Medulla oblongata (tissue), 1 donor: Measurements from ENCODE around the gene TRPV3.
"Not testable (repeated sequence)": the region's sequence is repeated elsewhere in the genome, so short reads cannot be mapped to it uniquely, and the experiment has no call there.

Experiments used
- DNase-seq: peaks from one replicate; pipeline ENCODE4 v3.0.0-alpha.2; 2015; ENCODE audit errors: extremely low spot score

Gene TRPV3

GRCh38 chr17:3573246-3574100 lies 15.9 kb upstream of the TRPV3 start:
- no peak for DNase-seq

DNA sequence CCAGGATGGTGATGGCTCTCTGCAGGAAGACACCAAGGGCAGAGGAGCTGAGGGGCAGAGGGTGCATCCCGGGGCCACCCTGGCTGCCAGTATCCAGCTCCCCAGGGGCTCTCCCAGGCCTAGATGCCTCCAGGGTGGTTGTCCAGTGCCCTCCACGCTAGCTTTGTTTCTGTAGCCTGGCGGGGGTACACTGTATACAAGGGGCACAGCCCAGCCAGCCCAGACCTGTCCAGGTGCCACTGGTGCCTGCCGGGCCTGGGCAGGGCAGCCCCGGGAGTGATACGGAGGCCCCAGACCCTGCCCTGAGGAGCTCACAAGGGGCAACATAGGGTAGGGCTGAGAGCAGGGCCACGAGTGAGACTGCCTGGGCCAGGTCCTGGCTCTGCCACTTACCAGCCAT lies 14.6 kb upstream of the TRPV3 start:
- DNase-seq, result no peak

DNA sequence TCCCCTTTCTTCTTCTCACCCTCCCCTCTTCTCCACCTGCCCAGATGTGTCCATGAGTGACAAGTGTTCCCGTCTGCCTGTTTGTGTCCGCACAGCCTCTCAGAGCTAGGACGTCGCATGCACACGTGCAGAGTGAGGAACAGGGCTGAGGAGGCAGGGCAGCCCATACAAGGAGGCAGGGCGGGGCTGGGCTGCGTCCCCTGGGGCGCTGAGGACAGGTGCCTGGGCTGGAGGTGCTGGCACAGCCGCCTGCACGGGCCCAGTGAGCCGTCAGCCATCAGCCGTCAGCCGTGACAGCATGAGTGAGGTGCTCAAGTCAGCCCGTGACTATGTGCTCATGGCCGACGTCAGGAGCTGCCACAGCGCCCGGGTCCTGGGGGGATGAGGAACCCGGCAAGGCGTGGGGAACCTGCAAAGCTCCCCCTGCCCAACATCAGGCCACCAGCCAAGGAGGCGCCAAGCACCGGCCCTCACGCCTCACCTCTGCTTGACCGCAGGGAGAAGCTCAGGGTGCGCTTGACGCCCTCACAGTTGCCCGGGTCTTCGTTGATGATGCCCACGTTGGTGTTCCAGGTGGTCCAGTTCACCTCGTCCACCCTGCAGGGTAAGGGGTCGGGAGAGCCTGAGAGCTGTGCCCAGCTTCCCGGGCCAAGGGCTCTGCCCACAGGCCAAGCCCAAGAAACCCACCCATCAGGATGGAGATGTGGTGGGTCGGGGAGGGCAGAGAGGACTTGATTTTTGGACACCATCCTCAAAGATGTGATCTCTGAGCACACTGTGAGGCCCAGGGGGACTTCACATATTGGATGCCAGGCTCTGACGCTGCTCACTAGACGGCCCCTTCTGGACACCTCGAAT lies 13.7 kb upstream of the TRPV3 start:
- DNase-seq, result no peak

DNA sequence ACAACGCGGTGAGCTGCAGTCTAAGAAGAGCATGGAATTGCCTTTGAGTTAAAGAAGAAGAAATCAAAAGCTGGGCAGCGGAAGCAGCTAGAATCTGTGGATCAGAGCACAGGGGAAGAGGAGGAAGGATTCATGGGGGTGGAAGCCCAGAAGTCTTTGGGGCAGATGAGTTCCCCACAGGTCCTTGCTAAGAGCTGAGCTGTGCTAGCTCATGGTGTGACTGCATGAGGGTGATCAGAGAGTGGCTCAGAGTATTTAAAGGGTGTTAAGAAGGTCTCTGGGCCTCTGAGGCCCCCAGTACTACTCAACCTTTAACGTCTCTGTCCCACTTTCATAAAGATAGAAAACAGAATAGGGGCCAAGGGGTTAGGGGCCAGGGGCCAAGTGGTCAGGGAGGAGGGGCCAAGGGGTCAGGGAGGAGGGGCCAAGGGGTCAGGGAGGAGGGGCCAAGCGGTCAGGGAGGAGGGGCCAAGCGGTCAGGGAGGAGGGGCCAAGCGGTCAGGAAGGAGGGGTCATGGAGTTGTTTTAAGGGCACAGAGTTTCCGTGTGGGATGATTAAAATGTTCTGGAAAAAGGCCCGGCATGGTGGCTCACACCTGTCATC lies 12.0 kb upstream of the TRPV3 start:
- DNase-seq, result no peak

GRCh38 chr17:3566551-3566950 lies 8.9 kb upstream of the TRPV3 start:
- DNase-seq, result no peak

GRCh38 chr17:3565143-3565542 lies 7.5 kb upstream of the TRPV3 start:
- DNase-seq, result no peak

DNA sequence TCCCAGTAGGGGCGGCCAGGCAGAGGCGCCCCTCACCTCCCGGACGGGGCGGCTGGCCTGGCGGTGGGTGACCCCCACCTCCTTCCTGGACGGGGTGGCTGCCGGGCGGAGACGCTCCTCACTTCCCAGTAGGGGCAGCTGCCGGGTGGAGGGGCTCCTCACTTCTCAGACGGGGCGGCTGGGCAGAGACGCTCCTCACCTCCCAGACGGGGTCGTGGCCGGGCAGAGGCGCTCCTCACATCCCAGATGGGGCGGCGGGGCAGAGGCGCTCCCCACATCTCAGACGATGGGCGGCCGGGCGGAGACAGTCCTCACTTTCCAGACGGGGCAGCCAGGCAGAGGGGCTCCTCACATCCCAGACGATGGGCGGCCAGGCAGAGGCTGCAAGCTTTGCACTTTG lies 6.6 kb upstream of the TRPV3 start:
- DNase-seq, result not testable (repeated sequence)

DNA sequence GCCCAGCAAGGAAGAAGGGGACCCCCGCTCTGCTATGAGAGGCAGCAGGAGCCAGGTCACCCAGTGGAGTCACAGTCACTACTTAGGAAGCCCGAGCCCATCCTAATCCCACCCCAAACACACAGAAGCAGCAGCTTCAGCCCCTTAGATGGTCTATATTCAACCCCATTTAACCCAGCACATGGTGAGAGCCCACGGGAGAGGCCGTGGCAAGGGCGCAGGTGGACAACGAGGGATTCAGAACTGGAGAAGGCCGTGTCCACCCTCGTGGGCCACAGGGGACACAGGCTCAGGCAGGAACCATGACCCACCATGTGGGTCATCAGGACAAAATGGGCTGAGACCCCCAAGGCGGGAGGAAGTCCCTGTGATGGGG lies 1.6 kb upstream of the TRPV3 start:
- no peak for DNase-seq

DNA sequence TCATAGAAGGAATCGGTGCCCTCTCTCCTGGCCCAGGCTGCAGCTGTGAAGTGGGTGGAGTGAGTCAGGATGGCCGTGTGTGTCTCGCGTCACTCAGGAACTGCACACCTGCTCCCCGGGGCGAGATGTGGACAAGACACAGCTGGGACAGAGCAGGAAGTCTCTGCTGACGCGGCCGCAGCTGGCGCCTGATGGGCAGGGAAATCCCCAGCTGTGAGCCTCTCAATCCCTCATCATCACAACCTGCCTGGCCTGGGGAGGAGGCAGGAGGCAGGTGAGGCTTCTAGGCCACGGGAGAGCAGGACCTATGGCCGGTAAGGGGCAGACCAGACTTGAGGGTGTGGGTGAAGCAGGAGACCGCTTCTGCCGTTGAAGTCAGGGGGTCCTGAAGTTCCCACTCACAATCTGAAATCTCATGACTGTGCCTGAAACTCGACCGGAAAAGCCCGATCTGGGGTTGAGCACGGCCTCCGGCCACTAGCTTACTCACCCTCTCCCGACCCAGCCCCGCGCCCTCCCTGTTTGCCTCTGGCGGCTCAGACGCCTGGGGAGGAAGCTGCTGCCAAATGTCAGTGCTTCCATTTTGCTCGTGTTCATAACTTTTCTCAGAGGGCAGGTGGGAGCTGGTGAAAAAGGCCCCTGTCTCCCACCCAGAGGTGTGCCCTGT lies 1.1 kb upstream of the TRPV3 start:
- DNase-seq, result no peak

GRCh38 chr17:3556916-3557767 lies 470 bp downstream of the TRPV3 start:
- DNase-seq, result no peak

DNA sequence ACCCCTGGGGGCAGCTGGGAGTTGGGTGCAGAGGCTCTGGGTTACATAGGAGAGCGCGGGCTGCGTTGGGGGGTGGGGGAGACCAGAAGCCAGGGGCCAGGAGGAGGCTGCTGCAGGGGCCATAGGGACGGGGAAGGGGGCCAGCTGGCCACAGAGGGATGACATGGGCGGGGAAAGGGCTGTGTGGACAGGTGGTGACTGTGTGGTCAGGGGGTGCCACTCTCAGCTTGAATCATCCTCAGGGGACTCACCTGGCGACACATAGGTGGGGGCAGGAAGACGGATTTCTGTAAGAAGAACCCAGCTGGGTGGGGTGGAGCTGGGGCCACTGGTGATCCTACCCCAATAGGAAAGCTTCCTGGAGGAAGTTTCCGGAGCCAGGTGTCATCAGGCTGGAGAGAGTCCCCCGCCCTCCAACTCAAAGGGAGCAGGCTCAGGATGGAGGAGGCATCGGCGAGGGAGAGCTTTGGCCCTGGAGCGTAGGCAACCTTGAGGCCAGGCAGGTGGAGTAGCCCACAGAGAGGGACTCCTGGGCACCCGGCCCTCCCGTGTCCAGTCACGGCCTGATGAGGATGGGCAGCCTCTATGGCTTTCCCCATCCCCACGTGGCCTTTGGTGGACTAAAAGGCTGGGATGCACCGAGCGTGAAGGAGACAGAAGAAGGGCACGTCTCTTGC lies 1.2 kb downstream of the TRPV3 start:
- no peak for DNase-seq

- DNase-seq, result no peak
These were observed 2.3 kb downstream of the TRPV3 start for GRCh38 chr17:3555189-3555796.

DNA sequence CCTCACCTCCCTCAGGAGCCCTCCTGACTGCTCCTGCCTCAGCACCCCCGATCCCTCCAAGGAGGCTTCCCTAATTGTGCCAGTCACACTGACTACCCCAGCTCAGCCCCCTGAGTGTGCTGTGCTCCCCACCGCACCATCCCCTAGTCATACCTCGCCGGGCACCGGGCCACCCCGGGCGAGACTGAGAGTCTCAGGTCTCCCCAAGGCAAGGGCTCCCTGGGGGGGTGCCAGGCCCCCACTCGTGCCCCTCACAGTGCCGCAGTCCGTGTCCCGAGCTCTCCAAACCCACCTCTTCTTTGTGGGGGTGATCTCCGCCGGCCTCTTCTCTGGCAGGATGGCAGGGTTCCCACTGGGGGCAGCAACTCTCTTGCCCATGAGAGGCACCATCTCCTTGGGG lies 3.2 kb downstream of the TRPV3 start:
- no peak for DNase-seq

DNA sequence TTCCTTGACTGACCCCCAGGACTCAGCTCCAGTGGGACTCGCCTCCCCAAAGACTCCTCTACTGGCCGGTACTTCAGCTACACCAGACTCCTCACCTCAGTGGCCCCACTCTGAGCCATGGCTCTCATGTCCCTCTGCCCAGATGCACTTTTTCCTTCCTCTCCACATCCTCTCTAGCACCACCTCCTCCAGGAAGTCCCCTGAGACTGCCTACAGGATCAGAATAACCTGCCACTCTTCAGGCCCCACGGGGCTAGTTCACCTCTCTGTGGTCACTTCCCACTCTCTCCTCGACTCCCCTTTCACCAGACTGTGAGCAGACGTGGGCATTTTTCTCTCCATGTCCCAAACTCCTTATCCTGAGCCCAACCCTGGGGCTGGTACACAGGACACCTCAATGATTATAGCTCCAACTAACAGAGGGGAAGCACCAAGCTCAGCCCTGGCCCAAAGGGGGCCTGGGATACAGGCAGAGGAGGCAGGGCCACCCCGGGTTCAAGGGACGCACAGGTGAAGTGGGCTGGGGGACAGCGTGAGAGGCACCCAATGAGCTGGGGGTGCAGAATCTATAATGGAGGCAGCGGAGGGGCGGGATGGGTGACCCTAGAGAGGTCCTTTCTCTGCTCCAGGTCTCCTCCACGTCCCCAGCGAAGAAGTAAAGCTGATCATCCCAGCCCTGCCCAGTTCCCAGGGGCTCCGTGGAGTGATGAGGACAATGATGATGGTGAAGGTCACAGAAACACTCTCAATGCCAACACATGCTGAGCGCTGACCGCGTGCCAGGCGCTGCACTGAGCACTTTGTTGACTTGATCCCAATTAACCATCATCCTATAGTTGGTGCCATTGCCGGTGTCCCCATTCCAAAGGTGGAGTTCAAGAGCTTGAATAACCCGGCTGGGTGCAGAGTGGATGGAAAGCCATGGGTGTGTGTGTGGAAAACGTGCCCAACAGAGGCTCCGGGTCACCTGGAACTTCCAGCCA lies 3.9 kb downstream of the TRPV3 start:
- DNase-seq, result no peak

DNA sequence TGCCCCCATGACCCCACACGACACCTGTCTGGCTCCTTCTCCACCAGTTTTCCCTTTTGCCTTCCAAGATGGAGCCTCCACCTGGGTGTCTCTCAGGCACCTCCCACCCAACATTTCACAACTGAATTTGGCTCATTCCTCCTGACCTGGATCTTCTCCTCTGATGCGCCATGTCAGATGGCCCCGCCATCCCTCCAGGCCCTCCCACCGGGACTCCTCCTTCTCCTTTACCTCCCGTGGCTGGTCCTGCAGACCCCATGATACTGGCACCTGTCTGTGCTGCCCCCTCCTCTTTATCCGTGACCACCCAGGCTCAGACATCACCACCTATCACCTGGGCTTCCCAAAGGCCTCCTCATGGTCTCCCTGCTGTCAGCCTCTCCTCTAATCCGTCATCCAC lies 4.7 kb downstream of the TRPV3 start:
- no peak for DNase-seq

GRCh38 chr17:3551189-3551588 lies 6.4 kb downstream of the TRPV3 start:
- DNase-seq, result no peak

DNA sequence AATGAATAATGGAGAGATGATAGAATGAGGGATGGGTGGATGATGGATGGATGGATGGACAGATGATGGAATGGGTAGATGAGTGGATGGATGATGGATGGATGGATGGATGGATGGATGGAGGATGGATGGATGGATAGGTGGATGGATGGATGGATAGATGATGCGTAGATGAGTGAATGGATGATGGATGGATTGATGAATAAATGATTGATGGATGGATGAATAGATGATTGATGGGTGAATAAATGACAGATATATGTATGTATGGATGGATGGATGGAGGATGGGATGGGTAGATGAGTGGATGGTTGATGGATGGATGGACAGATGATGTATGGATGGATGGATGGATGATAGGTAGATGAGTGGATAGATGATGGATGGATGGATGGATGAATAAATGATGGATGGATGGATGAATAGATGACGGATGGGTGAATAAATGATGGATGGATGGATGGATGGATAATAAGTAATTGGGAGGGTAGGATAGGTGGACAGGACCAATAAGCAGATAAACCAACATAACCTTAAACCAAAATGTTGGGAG lies 7.9 kb downstream of the TRPV3 start:
- DNase-seq, result no peak

GRCh38 chr17:3547628-3548027 lies 10.0 kb downstream of the TRPV3 start:
- DNase-seq, result no peak

DNA sequence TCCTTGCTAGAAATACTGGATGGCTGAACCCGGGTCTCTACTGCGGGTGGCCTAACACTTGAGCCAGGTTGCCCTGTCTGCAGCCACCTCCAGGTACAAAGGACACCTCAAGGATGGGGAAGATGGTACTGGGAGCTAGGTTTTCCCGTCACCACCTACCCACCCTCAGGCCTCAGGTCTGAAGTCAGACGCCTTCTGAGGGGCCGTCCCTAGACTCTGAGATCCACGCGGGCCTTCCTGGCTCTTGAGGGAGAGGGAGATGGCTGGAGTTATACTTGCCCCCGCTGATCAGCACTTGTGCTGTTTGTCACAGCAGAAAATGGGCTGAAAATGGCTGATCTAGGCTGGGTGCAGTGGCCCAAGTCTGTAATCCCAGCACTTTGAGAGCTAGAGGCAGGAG lies 10.6 kb downstream of the TRPV3 start:
- DNase-seq, result no peak
